EL (cell line): ENCODE measurements around the gene PVR.
A peak's percentile ranks its signal among the peaks of the same experiment; 100 is the strongest.
"Not testable (repeated sequence)": the region's sequence is repeated elsewhere in the genome, so short reads cannot be mapped to it uniquely, and the experiment has no call there.

Experiments
- DNase-seq: peaks from one replicate; pipeline ENCODE4 v3.0.0-alpha.2; 2016

The PVR gene

DNA sequence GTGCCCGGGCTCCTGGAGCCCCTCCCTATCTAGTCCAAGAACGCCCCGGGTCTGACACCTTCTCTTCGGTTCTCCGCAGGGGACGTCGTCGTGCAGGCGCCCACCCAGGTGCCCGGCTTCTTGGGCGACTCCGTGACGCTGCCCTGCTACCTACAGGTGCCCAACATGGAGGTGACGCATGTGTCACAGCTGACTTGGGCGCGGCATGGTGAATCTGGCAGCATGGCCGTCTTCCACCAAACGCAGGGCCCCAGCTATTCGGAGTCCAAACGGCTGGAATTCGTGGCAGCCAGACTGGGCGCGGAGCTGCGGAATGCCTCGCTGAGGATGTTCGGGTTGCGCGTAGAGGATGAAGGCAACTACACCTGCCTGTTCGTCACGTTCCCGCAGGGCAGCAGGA lies 3.4 kb downstream of the PVR start:
- no peak for DNase-seq

DNA sequence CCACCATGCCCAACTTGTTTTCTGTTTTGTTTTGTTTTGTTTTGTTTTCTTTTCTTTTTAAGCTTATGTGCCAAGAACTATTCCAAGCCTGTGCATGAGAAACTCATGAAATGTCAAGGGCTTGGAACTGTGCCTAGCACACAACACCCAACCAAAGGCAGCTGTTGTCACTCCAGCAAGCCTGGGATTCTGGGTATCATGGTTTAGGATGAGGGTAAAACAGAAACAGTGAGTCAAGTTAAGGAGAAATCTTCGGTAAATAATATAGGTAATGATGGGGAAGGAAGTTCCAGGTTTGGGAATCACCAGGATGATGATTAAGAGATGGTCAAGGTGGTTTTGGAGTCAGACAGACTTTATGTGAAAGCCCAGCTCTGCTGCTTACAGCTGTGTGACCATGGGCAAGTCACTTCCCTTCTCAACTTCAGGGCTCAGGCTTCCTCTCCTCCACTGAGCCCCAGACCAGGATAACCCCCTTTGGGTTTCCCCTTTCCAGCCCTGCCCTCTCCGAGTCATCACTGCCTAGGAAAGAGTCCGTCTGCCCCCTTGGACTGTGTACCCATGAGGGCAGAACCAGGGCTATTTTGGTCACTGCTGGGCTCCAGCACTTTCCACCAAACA lies 5.0 kb downstream of the PVR start:
- peak; percentile 57 for DNase-seq

DNA sequence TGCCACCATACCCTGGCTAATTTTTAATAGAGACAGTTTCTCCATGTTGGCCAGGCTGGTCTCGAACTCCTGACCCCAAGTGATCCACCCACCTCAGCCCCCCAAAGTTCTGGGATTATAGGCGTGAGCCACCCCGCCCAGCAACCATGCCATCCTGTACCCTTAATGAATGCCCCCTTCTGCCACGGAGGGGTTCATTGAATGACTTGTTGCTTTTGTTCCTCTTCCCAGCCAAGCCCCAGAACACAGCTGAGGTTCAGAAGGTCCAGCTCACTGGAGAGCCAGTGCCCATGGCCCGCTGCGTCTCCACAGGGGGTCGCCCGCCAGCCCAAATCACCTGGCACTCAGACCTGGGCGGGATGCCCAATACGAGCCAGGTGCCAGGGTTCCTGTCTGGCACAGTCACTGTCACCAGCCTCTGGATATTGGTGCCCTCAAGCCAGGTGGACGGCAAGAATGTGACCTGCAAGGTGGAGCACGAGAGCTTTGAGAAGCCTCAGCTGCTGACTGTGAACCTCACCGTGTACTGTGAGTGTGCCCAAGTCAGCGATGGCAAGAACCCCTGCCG lies 6.0 kb downstream of the PVR start:
- DNase-seq: no peak

DNA sequence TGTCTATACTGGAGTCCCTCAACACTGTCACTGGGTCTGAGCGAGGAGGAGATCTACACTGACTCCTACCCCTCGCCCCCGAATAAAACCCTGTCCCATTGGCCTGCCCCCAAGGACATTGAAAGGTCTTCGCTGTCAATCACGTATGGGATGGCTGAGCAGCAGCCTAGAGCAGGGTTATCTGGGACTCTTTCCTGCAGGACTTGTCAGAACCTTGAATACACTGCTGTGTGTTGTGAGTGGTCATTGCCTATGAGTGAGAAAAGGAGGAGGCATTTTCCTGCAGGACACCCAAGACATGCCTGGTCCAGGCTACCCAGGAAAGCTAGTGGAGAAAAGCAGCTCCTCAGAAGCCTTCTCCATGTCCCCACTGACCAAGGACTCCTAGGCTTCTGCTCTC lies 9.6 kb downstream of the PVR start:
- no peak for DNase-seq

DNA sequence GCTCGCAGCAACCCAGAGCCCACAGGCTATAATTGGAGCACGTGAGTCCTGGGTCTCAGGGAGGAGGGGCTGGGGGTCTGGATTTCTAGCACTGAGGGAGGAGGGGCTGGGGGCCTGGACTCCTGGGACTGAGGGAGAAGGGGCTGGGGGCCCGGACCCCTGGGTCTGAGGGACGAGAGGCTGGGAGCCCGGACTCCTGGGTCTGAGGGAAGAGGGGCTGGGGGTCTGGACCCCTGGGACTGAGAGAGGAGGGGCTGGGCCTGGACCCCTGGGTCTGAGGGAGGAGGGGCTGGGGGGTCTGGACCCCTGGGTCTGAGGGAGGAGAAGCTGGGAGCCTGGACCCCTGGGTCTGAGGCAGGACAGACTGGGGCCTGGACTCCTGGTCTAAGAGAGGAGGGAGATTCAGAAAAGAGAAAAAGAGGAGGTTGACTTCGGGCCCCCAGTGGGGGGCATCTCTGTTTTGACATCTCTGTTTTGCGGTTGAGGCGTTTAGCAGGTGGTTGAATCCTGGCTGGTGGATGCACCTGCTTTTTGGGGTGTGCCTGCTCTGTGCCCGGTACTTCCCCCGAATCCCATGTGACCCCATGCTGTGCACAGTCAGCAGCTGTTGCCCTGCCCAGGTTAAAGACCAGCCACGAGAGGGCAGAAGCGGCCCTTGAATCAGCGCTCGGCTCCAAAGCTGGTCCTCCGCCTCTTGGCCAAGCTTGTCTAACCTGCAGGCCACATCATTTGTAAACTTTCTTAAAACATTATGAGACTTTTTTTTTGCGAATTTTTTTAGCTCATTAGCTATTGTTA lies 10.5 kb downstream of the PVR start:
- no peak for DNase-seq

DNA sequence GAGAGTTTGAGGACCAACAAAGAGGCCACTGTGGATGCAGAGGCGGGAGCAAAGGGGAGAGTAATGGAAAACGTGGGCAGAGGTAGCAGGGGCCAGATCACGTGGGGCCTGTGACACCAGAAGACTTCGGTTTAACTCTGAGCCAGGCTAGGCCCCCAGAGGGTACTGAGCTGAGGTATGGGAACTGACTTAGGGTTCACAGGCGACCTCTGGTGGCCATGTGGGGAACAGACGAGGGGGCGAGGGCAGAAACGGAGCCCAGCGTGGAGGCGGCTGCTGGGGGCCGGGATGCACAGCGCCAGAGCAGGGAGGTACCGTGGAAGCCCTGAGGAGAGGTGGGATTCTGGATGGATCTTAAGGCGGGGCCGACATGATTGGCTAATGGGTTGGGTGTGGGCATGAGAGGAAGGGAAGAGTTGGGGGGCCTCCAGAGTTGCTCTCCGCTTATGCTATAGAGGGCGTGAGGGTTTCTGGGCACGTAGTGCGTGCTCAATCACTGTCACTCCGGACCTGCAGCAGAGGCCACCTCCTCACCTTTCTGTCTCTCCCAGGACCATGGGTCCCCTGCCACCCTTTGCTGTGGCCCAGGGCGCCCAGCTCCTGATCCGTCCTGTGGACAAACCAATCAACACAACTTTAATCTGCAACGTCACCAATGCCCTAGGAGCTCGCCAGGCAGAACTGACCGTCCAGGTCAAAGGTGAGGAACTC lies 13.7 kb downstream of the PVR start:
- peak; percentile 69 for DNase-seq

DNA sequence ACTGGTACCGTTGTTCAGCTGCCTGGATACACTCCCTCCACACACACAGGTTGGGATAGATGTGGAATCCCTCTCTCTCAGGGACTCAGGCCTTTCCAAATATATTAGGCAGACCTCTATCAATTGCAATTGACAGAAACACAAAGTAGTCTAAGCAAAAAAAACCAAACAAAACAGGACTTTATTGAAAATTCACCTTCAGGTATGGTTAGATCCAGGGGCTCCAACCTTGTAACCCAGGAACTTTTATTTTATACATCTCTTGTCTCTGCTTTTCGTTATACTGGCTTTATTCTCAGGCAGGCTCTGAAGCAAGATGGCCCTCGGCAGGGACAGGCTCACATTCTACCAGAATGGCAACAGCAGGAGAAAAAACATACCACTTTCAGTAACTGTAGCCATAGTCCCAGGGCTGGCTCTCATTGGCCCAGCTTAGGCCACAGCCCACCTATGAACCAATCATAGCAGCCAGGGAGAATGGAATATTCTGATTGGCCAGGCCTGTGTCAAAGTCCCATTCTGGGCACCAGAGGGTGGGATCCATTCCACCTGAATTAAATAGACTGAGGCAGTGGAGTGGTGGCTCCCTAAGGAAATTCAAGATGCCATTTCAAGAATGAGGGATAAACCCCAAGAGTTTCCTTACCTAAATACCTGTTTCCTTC lies 14.5 kb downstream of the PVR start:
- DNase-seq: no peak

DNA sequence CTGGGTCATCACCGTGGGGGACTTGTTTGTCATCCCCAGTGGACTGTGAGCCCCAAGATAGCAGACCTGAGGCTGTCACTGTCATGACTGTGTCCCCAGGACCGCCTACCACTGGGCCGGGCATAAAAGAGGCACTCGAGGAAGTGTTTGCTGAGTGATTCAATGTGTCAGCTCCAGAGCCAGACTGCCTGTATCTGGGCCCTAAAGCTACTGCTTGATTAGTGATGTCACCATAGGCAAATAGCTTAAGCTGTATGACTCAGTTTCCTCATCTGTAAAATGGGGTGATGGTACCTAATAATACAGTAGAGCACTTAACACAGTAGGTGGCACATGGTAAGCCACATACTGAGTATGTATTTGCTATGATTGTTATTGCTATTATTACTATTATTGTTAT lies 16.4 kb downstream of the PVR start:
- DNase-seq: no peak

DNA sequence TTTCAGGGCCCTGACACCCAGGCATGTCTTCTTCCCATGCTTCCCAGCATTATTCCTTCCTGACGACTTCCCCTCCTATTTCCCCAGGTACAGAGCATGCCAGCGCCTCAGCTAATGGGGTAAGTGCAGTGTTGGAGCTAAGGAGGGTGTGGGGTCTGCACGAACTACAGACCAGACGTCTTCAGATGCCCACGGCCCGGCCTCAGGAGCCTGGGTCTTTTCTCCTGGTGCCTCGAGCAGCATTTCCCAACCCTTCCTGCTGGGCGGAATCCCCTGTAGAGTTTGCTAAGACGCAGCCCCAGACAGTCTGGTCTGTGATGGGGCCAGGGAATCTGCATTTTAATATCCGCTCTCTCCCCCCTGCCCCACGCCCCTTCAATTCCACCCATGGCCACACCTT lies 17.5 kb downstream of the PVR start:
- no peak for DNase-seq

DNA sequence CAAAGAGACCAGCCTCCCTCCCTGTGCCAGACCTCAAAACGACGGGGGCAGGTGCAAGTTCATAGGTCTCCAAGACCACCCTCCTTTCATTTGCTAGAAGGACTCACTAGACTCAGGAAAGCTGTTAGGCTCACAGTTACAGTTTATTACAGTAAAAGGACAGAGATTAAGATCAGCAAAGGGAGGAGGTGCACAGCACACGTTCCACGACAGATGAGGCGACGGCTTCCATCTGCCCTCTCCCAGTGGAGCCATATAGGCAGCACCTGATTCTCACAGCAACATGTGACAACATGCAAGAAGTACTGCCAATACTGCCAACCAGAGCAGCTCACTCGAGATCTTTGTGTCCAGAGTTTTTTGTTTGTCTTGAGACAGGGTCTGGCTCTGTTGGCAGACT lies 18.2 kb downstream of the PVR start:
- DNase-seq: no peak

DNA sequence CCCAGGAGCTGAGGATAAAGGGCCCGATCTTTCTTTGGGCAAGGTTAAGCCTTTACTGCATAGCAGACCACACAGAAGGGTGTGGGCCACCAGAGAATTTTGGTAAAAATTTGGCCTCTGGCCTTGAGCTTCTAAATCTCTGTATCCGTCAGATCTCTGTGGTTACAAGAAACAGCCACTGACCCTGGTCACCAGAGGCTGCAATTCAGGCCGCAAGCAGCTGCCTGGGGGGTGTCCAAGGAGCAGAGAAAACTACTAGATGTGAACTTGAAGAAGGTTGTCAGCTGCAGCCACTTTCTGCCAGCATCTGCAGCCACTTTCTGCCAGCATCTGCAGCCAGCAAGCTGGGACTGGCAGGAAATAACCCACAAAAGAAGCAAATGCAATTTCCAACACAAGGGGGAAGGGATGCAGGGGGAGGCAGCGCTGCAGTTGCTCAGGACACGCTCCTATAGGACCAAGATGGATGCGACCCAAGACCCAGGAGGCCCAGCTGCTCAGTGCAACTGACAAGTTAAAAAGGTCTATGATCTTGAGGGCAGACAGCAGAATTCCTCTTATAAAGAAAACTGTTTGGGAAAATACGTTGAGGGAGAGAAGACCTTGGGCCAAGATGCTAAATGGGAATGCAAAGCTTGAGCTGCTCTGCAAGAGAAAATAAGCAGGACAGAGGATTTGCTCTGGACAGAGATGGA lies 19.1 kb downstream of the PVR start:
- DNase-seq: no peak

DNA sequence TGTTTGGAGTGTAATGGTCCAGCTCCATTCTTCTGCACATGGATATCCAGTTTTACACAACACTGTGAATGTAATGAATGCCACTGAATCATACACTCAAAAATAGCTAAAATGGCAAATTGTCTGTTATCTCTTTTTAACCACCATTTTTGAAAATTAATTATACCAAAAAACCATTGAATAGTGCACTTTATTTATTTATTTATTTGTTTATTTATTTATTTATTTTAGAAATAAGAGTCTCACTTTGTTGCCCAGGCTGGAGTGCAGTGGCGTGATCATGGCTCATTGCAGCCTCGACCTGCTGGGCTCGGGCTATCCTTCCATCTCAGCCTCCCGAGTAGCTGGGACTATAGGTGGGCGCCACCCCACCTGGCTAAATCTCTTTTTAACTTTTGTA lies 20.3 kb downstream of the PVR start:
- no peak for DNase-seq

DNA sequence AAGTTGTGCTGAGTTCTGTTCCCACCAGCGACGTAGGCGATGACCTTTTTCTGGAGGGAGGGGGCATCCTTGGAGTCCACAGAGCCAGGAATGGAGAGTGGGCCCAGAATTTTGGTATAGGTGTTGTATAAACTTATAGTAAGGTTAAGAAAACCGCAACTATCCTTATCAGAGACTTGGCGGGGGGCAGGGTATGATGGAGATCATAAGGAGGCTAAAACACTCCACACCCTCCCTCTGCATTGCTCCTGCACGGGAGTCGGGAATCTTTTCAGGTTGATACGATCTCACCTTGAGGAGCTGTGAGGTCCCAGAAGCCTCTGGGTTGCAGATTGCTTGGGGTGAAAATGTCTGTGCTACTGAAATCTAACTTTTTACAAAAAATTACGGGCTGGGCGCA lies 21.3 kb downstream of the PVR start:
- no peak for DNase-seq

DNA sequence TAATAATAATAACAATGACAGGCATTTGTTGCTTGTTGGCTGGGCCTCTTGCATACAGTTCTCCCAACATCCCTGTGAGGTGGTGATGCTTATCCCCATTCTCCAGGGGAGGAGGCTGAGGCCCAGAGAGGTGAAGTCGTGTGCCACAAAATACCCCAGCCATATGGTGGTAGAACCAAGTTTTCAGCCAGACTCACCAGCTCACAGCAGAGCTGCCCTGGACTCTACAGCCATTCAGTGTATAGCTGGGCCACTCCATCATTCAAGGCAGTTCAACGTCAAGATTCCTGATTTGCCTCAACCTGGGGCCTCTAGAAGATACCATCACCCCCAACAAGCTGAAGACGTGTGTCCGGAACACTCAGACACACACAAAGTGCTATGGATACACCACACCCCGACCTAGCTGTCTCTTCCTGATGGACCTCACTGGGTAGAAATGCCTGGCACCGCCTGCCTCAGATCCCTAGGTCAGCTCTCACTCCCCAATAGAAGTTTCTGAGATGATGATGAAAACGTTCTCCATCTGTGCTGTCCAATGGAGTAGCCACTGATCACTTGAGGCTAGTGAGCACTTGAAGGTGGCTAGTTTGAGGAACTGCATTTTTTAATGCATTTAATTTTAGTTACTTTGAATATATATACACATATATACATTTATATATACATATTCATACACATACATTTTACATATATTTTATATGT lies 23.3 kb downstream of the PVR start:
- no peak for DNase-seq

DNA sequence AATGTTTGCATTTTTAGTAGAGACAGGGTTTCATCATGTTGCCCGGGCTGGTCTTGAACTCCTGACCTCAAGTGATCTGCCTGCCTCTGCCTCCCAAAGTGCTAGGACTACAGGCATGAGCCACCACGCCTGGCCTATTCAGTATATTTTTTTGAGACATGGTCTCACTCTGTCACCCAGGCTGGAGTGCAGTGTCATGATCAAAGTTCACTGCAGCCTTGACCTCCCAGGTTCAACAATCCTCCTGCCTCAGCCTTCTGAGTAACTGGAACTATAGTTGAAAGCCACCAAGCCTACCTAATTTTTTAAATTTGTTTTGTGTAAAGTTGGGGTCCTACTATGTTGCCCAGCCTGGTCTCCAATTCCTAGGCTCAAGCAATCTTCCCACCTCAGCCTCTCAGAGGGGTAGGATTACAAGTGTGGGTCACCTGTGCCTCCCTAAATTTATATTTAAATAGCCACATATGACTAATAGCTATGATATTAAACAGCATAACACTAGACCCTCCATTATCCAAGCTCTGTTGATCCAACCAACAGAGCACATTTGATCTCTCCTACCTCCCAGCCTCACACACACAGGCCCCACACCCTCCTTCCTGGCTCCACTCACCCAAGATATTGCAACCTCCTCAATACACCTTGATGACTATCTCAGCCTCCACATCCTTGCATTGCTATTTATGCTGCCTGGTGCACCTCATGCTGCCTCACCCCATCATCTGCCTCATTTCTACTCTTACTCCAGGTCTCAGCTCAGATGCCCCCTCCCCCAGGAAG lies 25.5 kb downstream of the PVR start:
- no peak for DNase-seq

DNA sequence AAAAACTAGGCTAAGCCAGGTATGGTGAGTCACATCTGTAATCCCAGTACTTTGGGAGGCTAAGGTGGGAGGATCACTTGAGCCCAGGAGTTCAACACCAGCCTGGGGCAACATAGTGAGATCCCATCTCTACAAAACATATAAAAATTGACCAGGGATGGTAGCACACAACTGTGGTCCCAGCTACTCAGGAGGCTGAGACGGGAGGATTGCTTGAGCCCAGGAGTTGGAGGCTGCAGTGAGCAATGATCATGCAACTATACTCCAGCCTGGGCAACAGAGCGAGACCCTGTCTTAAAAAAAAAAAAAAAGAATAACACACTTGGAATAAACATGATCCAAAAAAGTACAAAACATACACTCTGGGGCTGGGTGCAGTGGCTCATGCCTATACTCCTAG lies 26.3 kb downstream of the PVR start:
- not testable (repeated sequence) for DNase-seq

DNA sequence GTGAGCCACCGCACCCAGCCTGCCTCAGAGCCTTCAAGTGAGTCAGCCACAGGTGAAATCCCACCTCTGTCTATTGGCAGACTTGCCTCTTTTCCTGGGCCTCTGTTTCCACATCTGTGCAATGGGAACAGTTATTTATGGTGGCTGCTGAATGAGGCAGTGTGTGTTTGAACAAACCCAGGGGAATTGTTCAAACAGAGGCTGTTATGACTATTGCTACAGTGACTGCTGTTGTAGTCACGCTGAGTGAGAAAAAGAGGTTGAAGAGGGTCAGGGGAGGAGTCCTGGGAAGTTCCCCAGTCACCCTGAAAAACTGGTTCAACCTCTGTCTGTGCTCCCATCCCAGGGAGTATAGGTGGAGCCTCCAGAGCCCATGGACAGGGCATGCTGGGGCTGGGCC lies 27.7 kb downstream of the PVR start, which contains the start of gene CEACAM19:
CEACAM19 (plus strand) TSS at position 83 of the 400 bp plus-strand sequence. CDS start 450 bp downstream, outside the sequence.
- no peak for DNase-seq

DNA sequence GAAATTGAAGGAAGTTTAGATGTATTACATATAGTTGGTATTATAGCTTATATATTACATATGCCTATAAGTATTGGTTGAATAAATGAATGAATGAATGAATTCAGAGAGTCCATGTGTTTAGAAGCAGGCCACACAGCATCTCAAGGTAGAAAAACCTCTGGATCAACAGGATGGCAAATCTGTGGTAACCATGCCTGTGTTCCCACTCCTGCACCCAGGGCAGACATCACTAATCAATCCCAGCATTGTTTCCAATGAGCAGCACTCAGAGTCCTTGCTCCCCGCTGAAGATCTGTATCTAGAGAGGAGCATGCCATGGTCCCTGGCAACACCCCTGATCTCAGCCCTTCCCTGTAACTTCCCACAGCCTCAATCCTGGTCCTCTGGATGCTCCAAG lies 28.5 kb downstream of the PVR start:
- no peak for DNase-seq

DNA sequence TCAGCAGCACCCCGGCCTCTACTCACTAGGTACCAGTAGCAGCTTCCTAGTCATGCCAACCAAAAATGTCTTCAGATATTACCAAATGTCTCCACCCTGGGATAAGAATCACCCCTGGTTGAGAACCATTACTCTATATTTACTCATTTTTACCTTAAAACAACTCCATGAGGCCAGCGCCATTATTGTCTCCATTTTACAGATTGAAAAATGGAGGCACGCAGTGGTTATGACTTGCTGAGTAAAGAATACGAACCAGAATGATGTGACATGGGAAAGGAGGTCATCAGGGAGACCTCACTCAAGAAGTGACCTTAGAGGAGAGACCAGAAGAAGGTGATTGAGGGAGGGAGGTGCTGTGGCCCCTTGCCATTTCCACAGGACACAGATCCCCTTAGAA lies 29.8 kb downstream of the PVR start:
- no peak for DNase-seq

DNA sequence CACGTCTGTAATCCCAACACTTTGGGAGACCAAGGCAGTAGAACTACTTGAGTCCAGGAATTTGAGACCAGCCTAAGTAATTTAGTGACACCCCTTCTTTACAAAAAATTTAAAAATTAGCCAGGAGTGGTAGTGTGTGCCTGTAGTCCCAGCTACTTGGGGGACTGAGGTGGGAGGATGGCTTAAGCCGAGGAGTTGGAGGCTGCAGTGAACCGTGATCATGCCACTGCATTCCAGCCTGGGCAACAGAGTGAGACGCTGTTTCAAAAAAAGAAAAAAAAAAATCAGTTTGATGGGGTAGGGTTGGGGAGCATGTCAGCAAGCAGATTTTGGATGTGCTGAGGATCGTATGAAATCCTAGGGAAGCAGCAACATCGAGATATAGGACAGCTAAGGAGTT lies 31.8 kb downstream of the PVR start:
- no peak for DNase-seq
